Measurements from ENCODE around the gene BANP.

- TF ChIP-seq CTCF (IDR thresholded peaks at IDR 0.05) (no peak), POLR2AphosphoS5 (IDR thresholded peaks at IDR 0.05) (no peak)
These were observed 68.7 kb downstream of the BANP start for GRCh38 chr16:88019821-88020515.

All from breast epithelium (tissue), 3 donors.